HFFc6 (cell line): ENCODE results near the gene TSFM. TPM values are rescaled to one million over a fixed set of nuclear protein-coding genes. Genes with fewer than 3 reads are reported as not detected.

Experiments
- DNase-seq: peaks from one replicate; pipeline ENCODE4 v3.0.0-alpha.2; 2018
- H3K27ac Mint-ChIP-seq: 2 replicates; pipeline ENCODE4 v1.8.0; 2020; ENCODE audit warnings: mild to moderate bottlenecking, mixed read lengths
- H3K27me3 Mint-ChIP-seq: 2 replicates; pipeline ENCODE4 v1.8.0; 2021; ENCODE audit warnings: mild to moderate bottlenecking, moderate library complexity, mixed read lengths; ENCODE audit not compliant: insufficient read depth
- H3K36me3 Mint-ChIP-seq: 2 replicates; pipeline ENCODE4 v1.8.0; 2021; ENCODE audit warnings: low read depth, mixed read lengths
- H3K4me1 Mint-ChIP-seq: 2 replicates; pipeline ENCODE4 v1.8.0; 2020; ENCODE audit warnings: low read depth, mixed read lengths
- H3K4me3 Mint-ChIP-seq: 2 replicates; pipeline ENCODE4 v1.8.0; 2020; ENCODE audit warnings: mild to moderate bottlenecking, moderate library complexity, mixed read lengths
- H3K9me3 Mint-ChIP-seq: 2 replicates; pipeline ENCODE4 v1.8.0; 2020; ENCODE audit warnings: mild to moderate bottlenecking, mixed read lengths
- CTCF ChIP-seq: fragments of 200-600 bp; sonication (generic); IDR thresholded peaks from 2 replicates; pipeline ENCODE4 v1.5.0; 2021; ENCODE audit warnings: antibody characterized with exemption, mild to moderate bottlenecking
- total RNA-seq, 6 experiments: library from RNA; stranded (reverse); fragmentation: NEBNext Ultra II Directional; extraction: Animal tissue kit (Norgen Biotek cat#: 25700); gene quantifications; 2 replicates in 1 of 6; 3 replicates in 5 of 6; pipeline ENCODE4 v1.2.3, GENCODE V29; 2021

The TSFM gene
- total RNA-seq, 6 experiments from 2014 or later, result 28.6 to 36.8 (median 33.7) TPM

GRCh38 chr12:57782243-57782607 lies 362 bp upstream of the TSFM start:
- DNase-seq, result no peak
- H3K27me3 Mint-ChIP-seq, result peaks cover 2% of the 10 kb centered on the region; the same call in 1 of the 2 replicates
- no peaks in the 10 kb centered on the region for H3K9me3 Mint-ChIP-seq
- H3K4me3 Mint-ChIP-seq, result peak overlapping the region; percentile 97
- no peak overlapping the region for H3K27ac Mint-ChIP-seq
- H3K4me1 Mint-ChIP-seq, result peaks cover 22% of the 10 kb centered on the region
- H3K36me3 Mint-ChIP-seq, result peaks cover 23% of the 10 kb centered on the region
- TF ChIP-seq CTCF, result no peak

- H3K9me3 Mint-ChIP-seq, result no peaks in the 10 kb centered on the region
- DNase-seq, result no peak
- H3K27me3 Mint-ChIP-seq, result peaks cover 2% of the 10 kb centered on the region; the same call in 1 of the 2 replicates
- peaks cover 22% of the 10 kb centered on the region for H3K4me1 Mint-ChIP-seq
- H3K36me3 Mint-ChIP-seq, result peaks cover 27% of the 10 kb centered on the region
- no peak for TF ChIP-seq CTCF
- peak overlapping the region; percentile 85 for H3K27ac Mint-ChIP-seq
- H3K4me3 Mint-ChIP-seq, result peak overlapping the region; percentile 97
Observed at GRCh38 chr12:57783466-57783801, 847 bp downstream of the TSFM start.

- no peak for DNase-seq
- H3K27me3 Mint-ChIP-seq, result no peaks in the 10 kb centered on the region
- peaks cover 22% of the 10 kb centered on the region for H3K4me1 Mint-ChIP-seq
- H3K9me3 Mint-ChIP-seq, result no peaks in the 10 kb centered on the region
- H3K4me3 Mint-ChIP-seq, result peak overlapping the region; percentile 72
- H3K27ac Mint-ChIP-seq, result peak overlapping the region; percentile 18; the same call in 1 of the 2 replicates
- TF ChIP-seq CTCF, result no peak
- peaks cover 24% of the 10 kb centered on the region for H3K36me3 Mint-ChIP-seq
Observed at GRCh38 chr12:57783861-57784260, 1.3 kb downstream of the TSFM start.

- Mint-ChIP-seq H3K4me3 (peak overlapping the region; percentile 16; the same call in 1 of the 2 replicates), H3K36me3 (peaks cover 28% of the 10 kb centered on the region), H3K27me3 (no peaks in the 10 kb centered on the region), H3K27ac (peak overlapping the region; percentile 89), H3K9me3 (no peaks in the 10 kb centered on the region), H3K4me1 (peaks cover 32% of the 10 kb centered on the region)
- no peak for TF ChIP-seq CTCF
- DNase-seq, result peak; percentile 81
Observed at GRCh38 chr12:57793920-57794319, 11.3 kb downstream of the TSFM start.

GRCh38 chr12:57795354-57795753 lies 12.8 kb downstream of the TSFM start:
- Mint-ChIP-seq H3K27me3 (no peaks in the 10 kb centered on the region), H3K36me3 (peaks cover 34% of the 10 kb centered on the region), H3K4me1 (peaks cover 32% of the 10 kb centered on the region), H3K9me3 (no peaks in the 10 kb centered on the region), H3K27ac (peak overlapping the region; percentile 80), H3K4me3 (peak overlapping the region; percentile 56)
- DNase-seq, result peak; percentile 70
- TF ChIP-seq CTCF, result no peak

- no peak for DNase-seq
- Mint-ChIP-seq H3K4me3 (no peak overlapping the region), H3K27me3 (no peaks in the 10 kb centered on the region), H3K27ac (no peak overlapping the region), H3K4me1 (peaks cover 32% of the 10 kb centered on the region), H3K36me3 (peaks cover 27% of the 10 kb centered on the region), H3K9me3 (no peaks in the 10 kb centered on the region)
- TF ChIP-seq CTCF, result no peak
Observed at GRCh38 chr12:57796996-57797395, 14.4 kb downstream of the TSFM start.
